IMR-90 (cell line): ENCODE data around the gene DNAJC6. TPM values are rescaled to one million over a fixed set of nuclear protein-coding genes. Genes with fewer than 3 reads are reported as not detected.

ENCODE experiments used
- ATAC-seq: fragments of 200-7000 bp; cut with Tn5 transposase; 2 replicates; pipeline ENCODE4 v1.9.1; 2020; ENCODE audit warnings: low read depth, mild to moderate bottlenecking, moderate library complexity
- BruUV-seq: library from RNA; stranded (reverse); fragments of 400-500 nt; replicated peaks from 2 replicates; lab custom pipeline; 2021; lab: Mats Ljungman, UMichigan
- CTCF ChIA-PET: fragments of 300-600 bp; formaldehyde crosslinking; extraction: SDS; loops from one replicate; lab custom pipeline; 2021; ENCODE audit warnings: antibody characterized with exemption; lab: Yijun Ruan, JAX
- POLR2A ChIA-PET: fragments of 300-600 bp; sonication (Branson Sonifier 250); formaldehyde crosslinking; loops from one replicate; lab custom pipeline; 2022; ENCODE audit warnings: antibody characterized with exemption; ENCODE audit not compliant: unreplicated experiment; lab: Charles Lee
- DNase-seq: peaks from one replicate; pipeline ENCODE4 v3.0.0; 2013
- H2AFZ ChIP-seq: replicated peaks from 2 replicates; pipeline ENCODE3; 2013; ENCODE audit warnings: low read length, mild to moderate bottlenecking; ENCODE audit not compliant: poor library complexity
- H2AK5ac ChIP-seq: 2 replicates; pipeline ENCODE4 v1.6.1; 2013; ENCODE audit warnings: low read depth, low read length, inconsistent platforms
- H2AK9ac ChIP-seq: replicated peaks from 2 replicates; pipeline ENCODE3; 2013; ENCODE audit warnings: mild to moderate bottlenecking, low read depth, low read length, moderate library complexity; ENCODE audit not compliant: poor library complexity
- H2BK120ac ChIP-seq: 2 replicates; pipeline ENCODE4 v1.6.1; 2013; ENCODE audit warnings: low read depth, low read length, inconsistent platforms
- H2BK15ac ChIP-seq: 3 replicates; pipeline ENCODE4 v1.6.1; 2013; ENCODE audit warnings: low read depth, low read length, inconsistent platforms
- H2BK20ac ChIP-seq: 2 replicates; pipeline ENCODE4 v1.6.1; 2013; ENCODE audit warnings: low read depth, mild to moderate bottlenecking, inconsistent platforms, low read length, moderate library complexity
- H2BK5ac ChIP-seq: 2 replicates; pipeline ENCODE4 v1.6.1; 2013; ENCODE audit warnings: mild to moderate bottlenecking, low read depth, low read length, inconsistent platforms; ENCODE audit not compliant: poor library complexity, severe bottlenecking
- H3K14ac ChIP-seq: replicated peaks from 2 replicates; pipeline ENCODE4 v1.6.1; 2013; ENCODE audit warnings: low read depth, low read length, inconsistent platforms
- H3K18ac ChIP-seq: 2 replicates; pipeline ENCODE4 v1.6.1; 2013; ENCODE audit warnings: low read depth, low read length, control low read depth
- H3K23ac ChIP-seq: 2 replicates; pipeline ENCODE4 v1.6.1; 2013; ENCODE audit warnings: low read depth, low read length, inconsistent platforms
- H3K27ac ChIP-seq: 2 replicates; pipeline ENCODE4 v1.5.1; 2013; ENCODE audit warnings: mild to moderate bottlenecking, control low read depth, low read length; ENCODE audit not compliant: insufficient read depth
- H3K27me3 ChIP-seq: 2 replicates; pipeline ENCODE4 v1.6.1; 2013; ENCODE audit warnings: low read length; ENCODE audit not compliant: control insufficient read depth, insufficient read depth
- H3K36me3 ChIP-seq: 2 replicates; pipeline ENCODE4 v1.6.1; 2013; ENCODE audit warnings: low read length, mixed read lengths; ENCODE audit not compliant: control insufficient read depth, insufficient read depth
- H3K4ac ChIP-seq: 2 replicates; pipeline ENCODE4 v1.6.1; 2013; ENCODE audit warnings: low read depth, low read length, inconsistent platforms
- H3K4me1 ChIP-seq: 2 replicates; pipeline ENCODE4 v1.6.1; 2013; ENCODE audit warnings: low read length, mixed read lengths; ENCODE audit not compliant: control insufficient read depth, insufficient read depth
- H3K4me2 ChIP-seq: 2 replicates; pipeline ENCODE4 v1.6.1; 2013; ENCODE audit warnings: low read depth, mild to moderate bottlenecking, control low read depth, low read length, moderate library complexity
- H3K4me3 ChIP-seq: 2 replicates; pipeline ENCODE4 v1.5.1; 2013; ENCODE audit warnings: low read depth, mild to moderate bottlenecking, control low read depth, low read length, moderate library complexity; ENCODE audit not compliant: insufficient read depth
- H3K56ac ChIP-seq: 2 replicates; pipeline ENCODE4 v1.6.1; 2013; ENCODE audit warnings: low read length, inconsistent platforms; ENCODE audit not compliant: insufficient read depth; ENCODE audit errors: extremely low read depth
- H3K79me1 ChIP-seq, 2 experiments: 2 replicates each; pipeline ENCODE4 v1.6.1; 2013; ENCODE audit warnings: low read length in 2 of 2, inconsistent platforms in 1 of 2, low read depth in 1 of 2
- H3K9ac ChIP-seq: 2 replicates; pipeline ENCODE4 v1.6.1; 2013; ENCODE audit warnings: low read depth, low read length, control low read depth
- H3K9me1 ChIP-seq: 2 replicates; pipeline ENCODE4 v1.6.1; 2013; ENCODE audit warnings: low read length, inconsistent platforms; ENCODE audit not compliant: insufficient read depth
- H3K9me3 ChIP-seq: 2 replicates; pipeline ENCODE4 v1.6.1; 2013; ENCODE audit warnings: low read length; ENCODE audit not compliant: control insufficient read depth, insufficient read depth
- H4K20me1 ChIP-seq: 2 replicates; pipeline ENCODE4 v1.6.1; 2013; ENCODE audit warnings: low read length, inconsistent platforms; ENCODE audit not compliant: insufficient read depth
- H4K5ac ChIP-seq: 2 replicates; pipeline ENCODE4 v1.6.1; 2013; ENCODE audit warnings: mild to moderate bottlenecking, low read depth, low read length, control low read depth
- H4K8ac ChIP-seq, 2 experiments: 2 replicates each; pipeline ENCODE4 v1.6.1; 2013; ENCODE audit warnings: low read depth in 2 of 2, low read length in 2 of 2, control low read depth in 1 of 2, inconsistent platforms in 1 of 2
- H4K91ac ChIP-seq: 2 replicates; pipeline ENCODE4 v1.6.1; 2013; ENCODE audit warnings: low read depth, low read length, inconsistent platforms; ENCODE audit not compliant: insufficient read depth
- BHLHE40 ChIP-seq: fragments of 150-350 bp; IDR thresholded peaks from 2 replicates; pipeline ENCODE4 v1.6.1; 2016; ENCODE audit warnings: mild to moderate bottlenecking, low read depth, low read length
- CEBPB ChIP-seq: IDR thresholded peaks from 2 replicates; pipeline ENCODE4 v1.6.1; 2012; ENCODE audit warnings: low read depth, low read length, improper control_type of control experiment
- CHD1 ChIP-seq: IDR thresholded peaks from 2 replicates; pipeline ENCODE4 v1.6.1; 2012; ENCODE audit warnings: low read depth, low read length, improper control_type of control experiment
- FOS ChIP-seq: fragments of 150-350 bp; IDR thresholded peaks from 2 replicates; pipeline ENCODE4 v1.6.1; 2016; ENCODE audit warnings: low read depth, low read length
- MAFK ChIP-seq: IDR thresholded peaks from 2 replicates; pipeline ENCODE4 v1.6.1; 2012; ENCODE audit warnings: low read depth, low read length, improper control_type of control experiment
- MAZ ChIP-seq: IDR thresholded peaks from 2 replicates; pipeline ENCODE4 v1.6.1; 2012; ENCODE audit warnings: low read depth, mild to moderate bottlenecking, low read length, improper control_type of control experiment, moderate library complexity, borderline replicate concordance
- MXI1 ChIP-seq: IDR thresholded peaks from 2 replicates; pipeline ENCODE4 v1.6.1; 2012; ENCODE audit warnings: low read depth, mild to moderate bottlenecking, low read length, moderate library complexity, borderline replicate concordance
- NFE2L2 ChIP-seq: fragments of 150-350 bp; IDR thresholded peaks from 2 replicates; pipeline ENCODE4 v1.6.1; 2016; ENCODE audit warnings: low read depth, mild to moderate bottlenecking, low read length
- POLR2A ChIP-seq: IDR thresholded peaks from 2 replicates; pipeline ENCODE4 v1.6.1; 2012; ENCODE audit warnings: mild to moderate bottlenecking, low read depth, low read length
- RAD21 ChIP-seq: IDR thresholded peaks from 2 replicates; pipeline ENCODE4 v1.6.1; 2012; ENCODE audit warnings: low read length, improper control_type of control experiment
- RCOR1 ChIP-seq: IDR thresholded peaks from 2 replicates; pipeline ENCODE4 v1.6.1; 2012; ENCODE audit warnings: mild to moderate bottlenecking, low read length, improper control_type of control experiment; ENCODE audit not compliant: insufficient replicate concordance
- RFX5 ChIP-seq: IDR thresholded peaks from 2 replicates; pipeline ENCODE4 v1.8.0; 2012; ENCODE audit warnings: low read depth, mild to moderate bottlenecking, low read length, moderate library complexity
- SMC3 ChIP-seq: fragments of 150-350 bp; IDR thresholded peaks from 2 replicates; pipeline ENCODE4 v1.6.1; 2016; ENCODE audit warnings: low read depth, mild to moderate bottlenecking, antibody characterized with exemption, low read length, moderate library complexity
- WGBS, 2 experiments: methylation state at CpG; one replicate each; pipeline versions ENCODE4 v1.1.5 to v1.1.7; 2013; ENCODE audit warnings: missing lambda C conversion rate in 2 of 2; ENCODE audit not compliant: insufficient read length in 1 of 2; ENCODE audit errors: extremely low coverage in 2 of 2; 5-methylcytosine and 5-hydroxymethylcytosine counted together
- dilution Hi-C: fragments of 300-500 bp; cut with HindIII; formaldehyde crosslinking; loops from one replicate; pipeline ENCODE4 v1.14.3; 2018; ENCODE audit warnings: low sequenced_read_pairs; ENCODE audit not compliant: unreplicated experiment
- in situ Hi-C: fragments of 300-500 bp; cut with MboI; formaldehyde crosslinking; loops from 3 replicates; pipeline ENCODE4 v1.14.3; 2019; ENCODE audit warnings: low sequenced_read_pairs, inconsistent platforms, mixed read lengths
- intact Hi-C: fragments of 100-400 bp; cut with micrococcal nuclease; formaldehyde crosslinking; loops from 2 replicates; pipeline ENCODE4 v1.10.0; 2022
- polyA plus RNA-seq, 3 experiments: library from polyadenylated mRNA; depleted of rRNA; stranded (reverse); fragments of >200 nt; gene quantifications; 2 replicates each; pipeline ENCODE4 v1.2.3, GENCODE V29; 2012; ENCODE audit warnings: low replicate concordance in 1 of 3
- total RNA-seq: library from RNA; depleted of rRNA; stranded (reverse); fragments of >200 nt; gene quantifications from 2 replicates; pipeline ENCODE4 v1.2.3, GENCODE V29; 2012
- TF ChIP-seq, protein P1 (sequence below): fragments of 150-350 bp; IDR thresholded peaks from 2 replicates; pipeline ENCODE4 v1.6.1; 2017; ENCODE audit warnings: mild to moderate bottlenecking, antibody characterized with exemption, low read length, low read depth
- TF ChIP-seq, protein P2 (sequence below): conservative IDR thresholded peaks from 2 replicates; pipeline ENCODE4 v1.5.1; 2012; ENCODE audit warnings: mild to moderate bottlenecking, low read depth, low read length, improper control_type of control experiment
- TF ChIP-seq, protein P3 (sequence below): fragments of 150-350 bp; IDR thresholded peaks from 2 replicates; pipeline ENCODE4 v1.6.1; 2016; ENCODE audit warnings: low read depth, mild to moderate bottlenecking, low read length, moderate library complexity, borderline replicate concordance

The DNAJC6 gene
- total and polyA plus RNA-seq, 2 of the 4 experiments (the other 2 are of a cell fraction) = 0.05 to 0.18 TPM

- Histone ChIP-seq H4K8ac (no peak overlapping the region), H4K20me1 (no peaks in the 10 kb centered on the region), H3K9me1 (no peaks in the 10 kb centered on the region), H3K56ac (no peak overlapping the region), H3K4me3 (no peak overlapping the region), H3K23ac (no peak overlapping the region), H3K27me3 (peaks cover 22% of the 10 kb centered on the region), H3K36me3 (no peaks in the 10 kb centered on the region), H4K5ac (no peak overlapping the region), H3K4ac (no peak overlapping the region), H2BK20ac (no peak overlapping the region), H2AK9ac (no peak overlapping the region), H3K79me1 (no peaks in the 10 kb centered on the region), H3K9me3 (no peaks in the 10 kb centered on the region), H2AFZ (no peak overlapping the region), H3K27ac (no peak overlapping the region), H3K4me1 (no peaks in the 10 kb centered on the region), H2AK5ac (no peak overlapping the region), H2BK15ac (no peak overlapping the region), H3K9ac (no peak overlapping the region), H2BK120ac (no peak overlapping the region), H3K14ac (no peak overlapping the region), H3K4me2 (no peak overlapping the region), H4K91ac (no peak overlapping the region), H2BK5ac (no peak overlapping the region), H3K18ac (no peak overlapping the region)
- in situ Hi-C loops (no loop called here), dilution Hi-C loops (no loop called here), intact Hi-C loops (no loop called here)
- ChIA-PET CTCF (interaction anchor here (0.7 kb wide), 1 partner anchor 58 kb away, joined by 3 read pairs; no protein-coding TSS in a partner anchor), POLR2A (no interaction called here)
- no CpG with 5 or more reads among the region's 4 CpGs for WGBS, 2 experiments
- BruUV-seq = no TSS peak
- TF ChIP-seq MXI1 (no peak), POLR2A (no peak), MAZ (no peak), CEBPB (no peak), CHD1 (no peak), SMC3 (no peak), NFE2L2 (no peak), RAD21 (no peak), RFX5 (no peak), BHLHE40 (no peak), FOS (no peak), RCOR1 (no peak), MAFK (no peak)
- TF ChIP-seq, protein P1, sequence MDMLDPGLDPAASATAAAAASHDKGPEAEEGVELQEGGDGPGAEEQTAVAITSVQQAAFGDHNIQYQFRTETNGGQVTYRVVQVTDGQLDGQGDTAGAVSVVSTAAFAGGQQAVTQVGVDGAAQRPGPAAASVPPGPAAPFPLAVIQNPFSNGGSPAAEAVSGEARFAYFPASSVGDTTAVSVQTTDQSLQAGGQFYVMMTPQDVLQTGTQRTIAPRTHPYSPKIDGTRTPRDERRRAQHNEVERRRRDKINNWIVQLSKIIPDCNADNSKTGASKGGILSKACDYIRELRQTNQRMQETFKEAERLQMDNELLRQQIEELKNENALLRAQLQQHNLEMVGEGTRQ = no peak
- TF ChIP-seq, protein P2, sequence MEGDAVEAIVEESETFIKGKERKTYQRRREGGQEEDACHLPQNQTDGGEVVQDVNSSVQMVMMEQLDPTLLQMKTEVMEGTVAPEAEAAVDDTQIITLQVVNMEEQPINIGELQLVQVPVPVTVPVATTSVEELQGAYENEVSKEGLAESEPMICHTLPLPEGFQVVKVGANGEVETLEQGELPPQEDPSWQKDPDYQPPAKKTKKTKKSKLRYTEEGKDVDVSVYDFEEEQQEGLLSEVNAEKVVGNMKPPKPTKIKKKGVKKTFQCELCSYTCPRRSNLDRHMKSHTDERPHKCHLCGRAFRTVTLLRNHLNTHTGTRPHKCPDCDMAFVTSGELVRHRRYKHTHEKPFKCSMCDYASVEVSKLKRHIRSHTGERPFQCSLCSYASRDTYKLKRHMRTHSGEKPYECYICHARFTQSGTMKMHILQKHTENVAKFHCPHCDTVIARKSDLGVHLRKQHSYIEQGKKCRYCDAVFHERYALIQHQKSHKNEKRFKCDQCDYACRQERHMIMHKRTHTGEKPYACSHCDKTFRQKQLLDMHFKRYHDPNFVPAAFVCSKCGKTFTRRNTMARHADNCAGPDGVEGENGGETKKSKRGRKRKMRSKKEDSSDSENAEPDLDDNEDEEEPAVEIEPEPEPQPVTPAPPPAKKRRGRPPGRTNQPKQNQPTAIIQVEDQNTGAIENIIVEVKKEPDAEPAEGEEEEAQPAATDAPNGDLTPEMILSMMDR = no peak
- TF ChIP-seq, protein P3, sequence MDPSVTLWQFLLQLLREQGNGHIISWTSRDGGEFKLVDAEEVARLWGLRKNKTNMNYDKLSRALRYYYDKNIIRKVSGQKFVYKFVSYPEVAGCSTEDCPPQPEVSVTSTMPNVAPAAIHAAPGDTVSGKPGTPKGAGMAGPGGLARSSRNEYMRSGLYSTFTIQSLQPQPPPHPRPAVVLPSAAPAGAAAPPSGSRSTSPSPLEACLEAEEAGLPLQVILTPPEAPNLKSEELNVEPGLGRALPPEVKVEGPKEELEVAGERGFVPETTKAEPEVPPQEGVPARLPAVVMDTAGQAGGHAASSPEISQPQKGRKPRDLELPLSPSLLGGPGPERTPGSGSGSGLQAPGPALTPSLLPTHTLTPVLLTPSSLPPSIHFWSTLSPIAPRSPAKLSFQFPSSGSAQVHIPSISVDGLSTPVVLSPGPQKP = no peak
- ATAC-seq (no peak), DNase-seq (no peak)
Observed at GRCh38 chr1:65267271-65267670, 42.1 kb upstream of the DNAJC6 start.
